Stimulated activated CD4-positive, alpha-beta T cell treated with anti-CD3 and anti-CD28 coated beads, Interleukin-2, amount 100 ng/mL, for 24 hours (primary cell): ENCODE data around the gene PCCB.
"Not testable (repeated sequence)": the region's sequence is repeated elsewhere in the genome, so short reads cannot be mapped to it uniquely, and the experiment has no call there.

ENCODE experiments used
- DNase-seq, 2 donors: peaks; one replicate each; pipeline ENCODE4 v3.0.0-alpha.2; 2020

The PCCB gene

DNA sequence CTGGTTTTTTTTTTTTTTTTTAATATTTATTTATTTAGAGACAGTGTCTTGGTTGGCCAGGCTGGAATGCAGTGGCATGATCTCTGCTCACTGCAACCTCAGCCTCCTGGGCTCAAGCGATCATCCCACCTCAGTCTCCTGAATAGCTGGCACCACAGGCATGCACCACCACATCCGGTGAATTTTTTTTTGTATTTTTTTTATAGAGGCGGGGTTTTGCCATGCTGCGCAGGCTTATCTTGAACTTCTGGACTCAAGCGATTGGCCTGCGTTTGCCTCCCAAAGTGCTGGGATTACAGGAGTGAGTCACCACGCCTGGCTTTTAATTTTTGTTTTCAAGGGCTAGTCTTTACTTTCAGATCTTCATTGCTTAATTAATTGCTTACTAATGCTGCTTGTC is 13.1 kb downstream of the PCCB start:
- DNase-seq: no peak

DNA sequence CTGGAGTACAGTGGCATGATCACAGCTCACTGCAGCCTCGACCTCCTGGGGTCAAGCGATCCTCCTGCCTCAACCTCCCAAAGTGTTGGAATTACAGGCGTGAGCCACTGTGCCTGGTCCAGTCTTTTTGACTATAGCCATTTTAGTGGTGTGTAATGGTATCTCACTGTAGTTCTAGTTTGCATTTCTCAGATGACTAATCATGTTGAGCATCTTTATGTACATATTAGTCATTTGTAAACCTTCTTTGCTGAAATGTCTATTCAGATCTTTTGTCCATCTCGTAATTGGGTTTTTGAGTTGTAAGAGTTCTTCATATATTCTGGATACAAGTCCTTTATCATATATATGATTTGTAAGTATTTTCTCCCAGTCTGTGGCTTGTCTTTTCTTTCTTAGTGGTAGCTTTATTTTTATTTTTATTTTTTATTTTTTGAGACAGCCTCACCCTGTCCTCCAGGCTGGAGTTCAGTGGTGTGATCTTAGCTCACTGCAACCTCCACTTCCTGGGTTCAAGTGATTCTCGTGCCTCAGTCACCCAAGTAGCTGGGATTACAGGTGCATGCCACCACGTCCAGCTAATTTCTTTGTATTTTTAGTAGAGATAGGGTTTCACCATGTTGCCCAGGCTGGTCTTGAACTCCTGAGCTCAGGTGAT is 16.5 kb downstream of the PCCB start:
- not testable (repeated sequence) for DNase-seq

DNA sequence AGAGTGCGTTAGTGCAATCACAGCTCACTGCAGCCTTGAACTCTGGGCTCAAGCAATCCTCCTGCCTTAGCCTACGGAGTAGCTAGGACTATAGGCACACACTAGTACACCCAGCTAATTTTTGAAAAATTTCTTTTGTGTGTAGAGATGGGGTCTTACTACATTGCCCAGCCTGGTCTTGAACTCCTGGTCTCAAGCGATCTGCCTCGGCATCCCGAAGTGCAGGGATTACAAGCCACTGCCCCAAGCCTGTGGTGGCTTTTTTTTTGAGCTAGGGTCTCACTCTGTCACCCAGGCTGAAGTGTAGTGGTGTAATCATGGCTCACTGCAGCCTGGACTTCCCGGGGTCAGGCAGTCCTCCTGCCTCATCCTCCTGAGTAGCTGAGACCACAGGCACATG is 17.1 kb downstream of the PCCB start:
- no peak for DNase-seq

DNA sequence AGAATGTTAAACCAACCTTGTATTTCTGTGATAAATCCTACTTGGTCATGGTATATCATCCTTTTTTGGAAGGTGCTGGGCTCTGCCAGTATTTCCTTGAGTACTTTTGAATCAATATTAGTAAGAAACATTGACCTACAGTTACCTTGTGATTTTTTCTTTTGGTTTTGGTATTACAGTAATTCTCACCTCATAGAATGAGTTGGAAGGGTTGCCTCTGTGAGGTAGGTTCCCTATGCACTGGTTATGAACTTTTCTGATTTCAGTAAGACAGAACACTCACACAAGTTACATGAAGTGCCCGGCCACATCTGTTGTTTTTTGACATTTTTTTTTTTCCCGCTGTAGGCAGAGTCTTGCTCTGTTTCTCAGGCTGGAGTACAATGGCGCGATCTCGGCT is 20.0 kb downstream of the PCCB start:
- no peak for DNase-seq

DNA sequence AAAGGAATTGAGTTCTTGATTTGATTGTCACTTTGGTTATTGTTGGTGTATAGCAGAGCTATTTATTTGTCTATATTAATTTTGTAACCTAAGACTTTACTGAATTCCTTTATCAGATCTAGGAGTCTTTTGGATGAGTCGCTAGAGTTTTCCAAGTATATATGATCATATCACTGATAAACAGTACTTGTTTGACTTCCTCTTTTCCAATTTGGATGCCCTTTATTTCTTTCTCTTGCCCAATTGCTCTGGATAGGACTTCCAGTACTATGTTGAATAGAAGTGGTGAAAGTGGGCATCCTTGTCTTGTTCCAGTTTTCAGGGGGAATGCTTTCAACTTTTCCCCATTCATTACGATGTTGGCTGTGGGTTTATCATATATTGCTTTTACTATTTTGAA is 21.5 kb downstream of the PCCB start:
- not testable (repeated sequence) for DNase-seq

DNA sequence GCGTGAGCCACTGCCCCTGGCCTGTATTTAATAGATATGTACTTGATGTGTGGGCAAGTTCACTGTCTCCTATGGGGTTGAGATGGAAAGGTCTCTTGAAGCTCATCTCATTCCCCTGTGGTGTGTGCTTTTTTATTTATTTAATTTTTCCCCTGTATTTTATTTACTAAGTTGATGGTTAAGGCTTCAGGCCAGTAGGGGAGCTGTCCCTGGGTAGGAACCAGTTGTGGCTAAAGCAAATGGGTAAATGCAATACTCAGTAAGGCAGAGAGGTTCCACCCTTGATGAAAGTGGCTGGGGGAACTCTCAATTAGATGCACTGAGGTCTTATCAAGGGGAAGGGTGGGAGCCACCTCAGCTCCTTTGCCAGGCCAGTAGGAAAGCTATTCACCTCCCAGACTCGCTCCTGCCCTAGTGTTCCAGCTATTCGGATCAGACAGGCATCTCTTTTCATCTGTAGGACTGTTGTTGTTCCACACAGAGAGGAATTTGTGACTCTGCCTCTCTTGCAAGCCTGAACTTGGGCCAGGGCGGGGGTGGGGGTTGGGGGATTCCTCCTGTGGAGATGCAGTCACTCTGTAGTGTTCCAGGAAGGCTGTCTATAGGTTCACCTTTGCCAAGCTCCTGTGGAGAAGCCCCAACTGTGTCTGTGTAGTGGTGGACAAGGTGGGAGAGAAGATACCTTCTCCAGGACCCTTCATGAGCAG is 26.1 kb downstream of the PCCB start:
- no peak for DNase-seq

DNA sequence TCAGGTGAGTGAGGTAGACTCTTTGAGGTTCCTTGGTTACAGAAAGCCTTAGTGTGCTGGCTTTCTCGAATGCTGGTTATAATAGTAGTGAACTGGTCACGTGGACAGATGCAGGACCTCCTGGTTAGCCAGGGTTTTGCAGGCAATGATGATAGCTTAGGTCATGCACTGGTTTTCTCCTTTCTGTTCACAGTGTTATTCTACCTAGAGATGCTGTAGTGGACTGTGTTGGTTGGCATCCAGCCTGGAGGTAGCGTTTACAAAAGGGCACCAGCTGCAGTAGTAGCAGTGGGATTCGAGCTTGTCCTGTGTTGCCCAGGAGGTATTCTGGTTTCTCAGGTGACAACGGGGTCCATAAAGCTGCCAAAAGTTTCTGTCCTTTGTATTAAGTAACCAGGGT is 27.0 kb downstream of the PCCB start:
- DNase-seq: no peak

DNA sequence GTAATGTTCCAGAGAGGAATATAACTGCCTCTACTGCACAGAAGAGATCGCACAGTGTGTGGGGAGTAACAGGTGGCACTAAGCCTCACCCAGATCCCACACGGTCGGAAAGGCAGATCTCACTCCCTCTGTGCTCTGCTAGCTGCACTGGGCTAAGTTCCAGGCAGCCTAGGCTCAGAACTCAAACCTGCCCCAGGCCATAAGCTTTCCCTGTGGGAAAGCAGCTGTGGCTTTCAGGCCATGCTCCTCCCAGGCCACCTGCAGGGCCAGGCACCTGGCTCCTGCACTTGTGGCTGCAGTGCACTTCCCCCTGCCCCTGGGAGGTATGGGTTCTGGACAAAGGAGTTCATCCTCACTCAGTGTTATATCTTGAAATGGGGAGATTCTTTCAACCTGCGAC is 27.5 kb downstream of the PCCB start:
- DNase-seq: no peak

DNA sequence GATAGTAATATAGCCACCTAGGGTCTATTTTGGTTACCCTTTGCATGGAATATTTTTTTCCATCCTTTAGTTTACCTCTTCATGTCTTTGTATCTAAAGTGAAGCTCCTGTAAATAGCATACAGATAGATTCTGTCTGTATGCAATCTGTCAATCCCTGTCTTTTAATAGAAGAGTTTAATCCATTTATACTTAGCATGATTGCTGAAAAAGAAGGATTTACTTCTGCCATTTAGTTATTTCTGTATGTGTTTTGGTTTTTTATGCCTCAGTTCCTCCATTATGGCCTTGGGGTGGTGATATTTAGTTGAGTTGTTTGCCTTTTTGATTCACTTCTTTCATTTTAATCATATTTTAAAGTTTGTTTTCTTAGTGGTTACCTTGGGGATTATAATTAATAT is 29.0 kb downstream of the PCCB start:
- no peak for DNase-seq

DNA sequence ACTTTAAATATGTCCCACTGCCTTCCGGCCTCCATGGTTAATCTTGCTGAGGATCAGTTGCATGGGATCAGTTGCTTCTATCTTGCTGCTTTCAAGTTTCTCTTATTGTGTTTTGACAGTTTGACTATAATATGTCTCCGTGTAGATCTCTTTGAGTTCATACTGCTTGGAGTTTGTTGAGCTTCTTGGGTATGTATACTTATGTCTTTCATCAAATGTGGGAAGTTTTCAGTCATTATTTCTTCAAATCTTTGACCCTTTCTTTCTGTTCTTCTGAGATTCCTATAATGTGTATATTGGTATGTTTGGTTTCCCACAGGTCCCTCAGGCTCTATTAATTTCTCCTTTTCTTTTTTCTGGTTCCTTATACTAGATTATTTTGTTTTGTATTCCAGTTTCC is 30.8 kb downstream of the PCCB start:
- DNase-seq: no peak

DNA sequence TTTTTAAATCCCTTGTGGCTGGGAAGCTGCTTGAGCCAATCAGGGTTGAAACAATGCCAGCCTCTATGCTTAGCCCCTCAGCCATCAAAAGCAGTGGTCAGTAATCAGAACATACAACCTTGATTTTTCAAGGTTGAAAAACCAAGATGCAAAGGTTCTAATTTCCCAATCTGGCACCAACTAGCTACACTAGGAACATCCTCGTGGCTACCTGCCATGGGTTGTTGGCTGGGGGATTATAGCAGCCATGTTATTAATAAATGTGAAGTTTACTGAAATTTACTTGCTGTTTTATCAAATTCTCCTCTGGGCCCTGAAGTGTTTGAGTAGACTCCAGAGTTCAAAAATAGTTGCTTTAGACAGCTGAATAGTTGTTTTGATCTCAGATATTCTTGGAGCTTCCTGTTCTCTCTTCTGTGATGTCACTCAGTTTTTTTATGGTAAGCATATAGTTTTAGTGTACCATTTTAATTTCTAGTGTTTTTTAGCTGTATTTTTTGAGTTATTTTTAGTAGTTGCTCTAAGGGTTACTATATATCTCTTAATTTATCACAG is 31.9 kb downstream of the PCCB start:
- no peak for DNase-seq

DNA sequence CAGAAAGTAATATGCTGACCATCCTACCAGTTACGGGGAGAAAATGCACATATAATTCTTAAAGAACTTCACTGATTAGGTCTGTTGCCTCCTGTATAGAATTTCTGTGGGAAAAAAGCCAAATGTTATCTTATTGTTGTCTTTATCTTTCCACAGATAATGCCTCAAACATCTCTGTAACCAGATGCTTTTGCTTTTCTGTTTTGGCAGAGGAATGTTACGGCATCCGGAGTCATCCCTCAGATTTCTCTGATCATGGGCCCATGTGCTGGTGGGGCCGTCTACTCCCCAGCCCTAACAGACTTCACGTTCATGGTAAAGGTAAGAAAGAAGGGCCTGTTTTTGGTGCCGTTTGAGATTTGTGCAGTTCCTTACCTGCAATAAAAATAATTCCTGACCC is 33.5 kb downstream of the PCCB start:
- no peak for DNase-seq

DNA sequence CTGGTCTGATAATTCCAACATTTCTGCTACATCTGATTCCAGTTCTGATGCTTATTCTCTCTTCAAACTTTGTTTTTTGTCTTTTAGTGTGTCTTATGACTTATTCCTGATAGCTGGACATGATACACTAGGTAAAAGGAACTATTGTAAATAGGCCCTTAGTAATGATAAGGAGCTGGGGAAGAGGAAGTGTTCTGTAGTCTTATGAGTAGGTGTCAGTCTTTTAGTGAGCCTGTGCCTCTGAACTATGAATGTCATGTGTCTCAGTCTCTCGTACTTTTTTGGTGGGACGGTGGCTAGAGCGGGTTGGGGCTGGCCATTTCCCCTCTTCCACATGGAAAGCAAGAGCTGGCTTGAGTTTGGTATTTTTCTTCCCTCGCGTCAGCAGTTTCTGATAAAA is 41.2 kb downstream of the PCCB start:
- DNase-seq: no peak

DNA sequence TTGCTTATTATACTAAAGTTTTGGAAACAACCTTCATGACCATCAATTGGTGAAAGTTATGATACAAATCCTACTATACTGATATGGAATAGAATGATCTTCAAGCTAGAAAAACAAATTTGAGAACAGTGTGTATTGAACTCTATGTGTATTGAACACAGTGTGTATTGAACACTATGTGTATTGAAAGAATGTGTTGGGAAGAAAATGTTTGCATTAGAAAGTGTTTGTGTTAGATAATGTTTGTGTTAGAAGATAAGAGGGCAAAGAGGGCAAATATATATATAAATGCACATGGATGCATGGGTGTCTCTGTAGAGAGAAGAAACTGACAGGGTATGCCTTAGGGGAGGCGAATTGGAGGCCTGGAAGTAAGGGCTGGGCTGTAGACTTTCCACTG is 42.4 kb downstream of the PCCB start:
- no peak for DNase-seq

DNA sequence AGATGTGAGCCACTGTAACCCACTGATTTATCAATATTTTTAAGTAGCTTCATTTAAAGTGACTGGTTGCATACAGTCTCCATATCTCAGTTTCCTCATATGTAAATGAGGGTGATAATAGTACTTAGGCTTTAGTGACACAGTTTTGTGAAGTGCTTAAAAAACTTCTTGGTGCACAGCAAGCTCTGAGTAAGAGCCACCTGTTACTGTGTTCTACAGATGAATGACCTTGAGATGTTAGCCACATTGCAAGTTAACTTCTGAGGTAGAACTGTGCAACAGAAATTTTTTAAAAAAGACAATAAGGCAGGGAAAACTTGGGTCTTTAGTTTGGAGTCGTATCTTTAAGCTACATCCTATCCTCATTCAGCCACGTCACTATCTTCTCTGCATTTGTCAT is 43.1 kb downstream of the PCCB start:
- DNase-seq: no peak

DNA sequence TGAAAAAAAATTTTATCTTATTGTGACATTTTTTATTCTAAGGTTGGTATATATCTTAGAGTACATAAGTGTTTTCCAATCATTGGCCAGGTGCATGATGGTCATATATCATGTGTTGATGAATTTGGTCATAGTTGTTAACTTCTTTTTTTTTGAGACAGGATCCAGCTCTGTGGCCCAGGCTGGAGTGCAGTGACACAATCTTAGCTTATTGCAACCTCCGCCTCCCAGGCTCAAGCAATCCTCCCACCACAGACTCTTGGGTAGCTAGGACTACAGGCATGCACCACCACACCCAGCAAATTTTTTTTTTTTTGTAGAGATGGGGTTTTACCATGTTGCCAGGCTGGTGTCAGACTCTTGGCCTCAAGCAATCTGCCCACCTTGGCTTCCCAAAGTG is 44.0 kb downstream of the PCCB start:
- DNase-seq: no peak

DNA sequence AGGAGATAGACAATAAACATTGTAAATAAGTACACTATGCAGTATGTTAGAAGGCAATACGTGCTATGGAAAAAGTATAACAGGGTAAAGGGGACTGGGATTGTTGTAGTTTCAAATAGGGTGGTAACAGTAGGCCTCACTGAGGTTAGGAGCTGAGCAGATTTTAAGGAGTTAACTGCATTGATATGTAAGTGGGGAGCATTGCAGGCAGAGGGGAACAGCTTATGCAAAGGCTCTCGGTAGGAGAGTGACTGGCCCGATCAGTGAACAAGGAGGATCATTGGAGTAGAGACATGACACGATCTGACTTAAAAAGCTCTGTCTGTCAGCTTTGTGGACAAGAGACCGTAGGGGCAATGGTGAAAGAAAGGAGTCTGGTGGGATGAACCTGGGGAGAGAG is 46.8 kb downstream of the PCCB start:
- no peak for DNase-seq

DNA sequence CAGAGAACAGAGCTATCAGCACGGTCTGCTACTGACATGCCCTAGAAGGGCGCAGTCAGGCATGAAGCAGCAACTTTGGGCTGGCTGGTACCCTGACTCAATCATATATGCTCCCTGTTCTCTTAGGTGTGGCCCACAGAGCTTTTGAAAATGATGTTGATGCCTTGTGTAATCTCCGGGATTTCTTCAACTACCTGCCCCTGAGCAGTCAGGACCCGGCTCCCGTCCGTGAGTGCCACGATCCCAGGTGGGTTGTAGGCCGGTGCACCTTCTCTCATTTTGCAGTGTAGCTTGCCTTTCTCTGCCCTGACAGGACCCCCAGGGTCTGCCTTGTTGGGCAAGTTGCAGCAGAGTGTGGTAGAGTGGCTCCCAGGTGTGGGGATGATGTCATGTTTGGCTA is 47.7 kb downstream of the PCCB start:
- DNase-seq: no peak

DNA sequence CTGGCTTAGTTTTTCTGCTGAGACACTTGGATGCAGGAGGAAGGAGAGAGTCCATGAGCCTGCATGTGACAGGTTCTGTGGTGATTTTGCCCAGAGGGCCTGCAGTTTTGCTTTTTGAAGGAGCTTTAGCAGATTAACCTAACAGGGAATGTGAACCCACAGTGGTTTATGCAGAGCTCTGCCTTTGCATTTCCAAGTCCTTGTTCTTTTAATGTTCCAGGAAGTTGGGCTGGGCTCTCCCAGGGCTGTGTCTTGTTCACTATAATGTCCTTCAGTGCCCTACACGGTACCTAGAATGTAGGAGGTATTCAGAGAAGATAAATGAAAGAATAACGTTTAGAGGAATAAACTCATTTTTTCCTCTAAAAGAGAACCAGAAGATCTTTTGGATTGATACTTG is 50.3 kb downstream of the PCCB start:
- DNase-seq: no peak

DNA sequence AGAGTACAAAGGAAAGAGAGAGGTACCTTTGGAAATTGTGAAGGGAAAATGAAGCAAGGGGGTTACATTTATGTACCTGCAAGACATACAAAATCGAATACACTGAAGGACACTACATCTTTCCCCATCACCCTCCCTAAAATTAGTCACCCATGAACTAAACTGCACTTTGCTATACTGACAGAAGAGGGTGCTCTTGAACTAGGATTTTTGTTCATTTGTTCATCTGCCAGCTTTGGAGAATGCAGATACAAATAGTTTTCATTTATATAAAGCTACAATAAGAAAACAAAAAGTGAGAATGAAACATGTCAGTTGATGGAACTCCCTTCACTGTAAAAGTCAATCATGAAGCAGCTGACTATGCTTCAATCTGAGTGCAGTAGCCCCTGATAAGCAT is 55.7 kb downstream of the PCCB start:
- no peak for DNase-seq

DNA sequence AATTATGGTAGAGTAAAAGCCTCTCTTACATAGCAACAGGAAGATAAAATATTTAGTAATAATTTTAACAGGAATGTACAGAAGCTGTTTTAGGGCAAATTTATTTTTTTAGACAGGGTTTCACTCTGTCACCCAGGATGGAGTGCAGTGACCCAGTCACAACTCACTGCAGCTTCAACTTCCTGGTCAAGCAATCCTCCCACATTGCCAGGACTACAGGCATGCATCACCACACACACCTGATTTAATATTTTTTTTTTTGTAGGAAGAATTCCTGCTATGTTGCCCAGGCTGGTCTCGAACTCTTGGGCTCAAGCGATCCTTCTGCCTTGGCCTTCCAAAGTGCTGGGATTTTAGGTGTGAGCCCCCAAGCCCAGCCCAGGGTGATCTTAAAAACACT is 61.1 kb downstream of the PCCB start:
- DNase-seq: no peak

DNA sequence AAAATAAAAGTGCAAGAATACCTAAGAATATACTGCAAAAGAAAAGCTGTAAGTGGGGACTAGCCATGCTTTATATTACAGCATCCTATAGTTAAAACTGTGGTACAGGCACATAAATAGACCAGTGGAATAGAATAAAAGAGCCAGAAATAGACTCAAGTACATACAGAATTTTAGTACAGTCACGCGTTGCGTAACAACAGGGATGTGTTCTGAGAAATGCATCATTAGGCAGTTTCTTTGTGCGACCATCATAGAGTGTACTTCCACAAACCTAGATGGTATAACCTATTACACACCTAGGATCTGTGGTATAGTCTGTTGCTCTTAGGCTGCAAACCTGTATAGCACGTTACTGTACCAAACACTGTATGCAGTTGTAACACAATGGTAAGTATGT is 61.8 kb downstream of the PCCB start:
- DNase-seq: no peak

DNA sequence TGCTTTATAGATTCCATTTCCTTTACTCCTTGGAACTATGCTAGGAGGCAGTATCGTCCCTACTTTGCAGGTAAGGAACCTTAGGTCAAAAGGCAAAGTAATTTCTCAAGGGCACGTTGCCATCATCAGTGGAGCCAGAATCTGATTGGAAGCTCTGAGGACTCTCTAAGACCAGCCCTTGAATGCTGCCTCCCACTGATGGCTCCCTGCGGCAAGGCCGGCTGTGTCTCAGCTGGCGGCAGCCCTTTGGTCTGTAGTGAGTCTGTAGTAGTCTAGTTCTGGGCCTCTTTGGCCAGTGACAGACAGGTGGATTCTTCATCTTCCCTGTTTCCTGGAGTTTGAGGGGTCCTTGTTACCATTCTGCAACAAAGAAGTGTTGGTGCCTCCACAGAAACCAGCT is 76.2 kb downstream of the PCCB start:
- DNase-seq: no peak

DNA sequence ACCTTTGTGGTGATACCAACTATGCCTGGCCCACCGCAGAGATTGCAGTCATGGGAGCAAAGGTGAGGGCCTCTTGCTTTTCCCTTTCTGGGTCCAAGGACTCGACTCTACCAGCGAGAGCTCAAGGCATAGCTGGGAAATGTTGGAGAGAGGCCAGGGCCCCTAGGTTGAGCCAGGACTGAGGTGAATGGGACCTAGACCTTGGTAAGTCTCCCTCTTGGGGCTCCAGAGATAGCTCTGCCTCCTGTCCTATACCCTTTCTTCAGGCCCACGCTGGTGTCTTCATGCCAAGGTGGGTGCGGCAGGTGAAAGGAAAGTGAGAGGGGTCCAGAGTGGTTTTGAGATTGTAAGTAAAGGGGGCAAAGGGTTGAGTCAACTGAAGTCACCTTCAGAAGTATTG is 77.5 kb downstream of the PCCB start:
- no peak for DNase-seq

DNA sequence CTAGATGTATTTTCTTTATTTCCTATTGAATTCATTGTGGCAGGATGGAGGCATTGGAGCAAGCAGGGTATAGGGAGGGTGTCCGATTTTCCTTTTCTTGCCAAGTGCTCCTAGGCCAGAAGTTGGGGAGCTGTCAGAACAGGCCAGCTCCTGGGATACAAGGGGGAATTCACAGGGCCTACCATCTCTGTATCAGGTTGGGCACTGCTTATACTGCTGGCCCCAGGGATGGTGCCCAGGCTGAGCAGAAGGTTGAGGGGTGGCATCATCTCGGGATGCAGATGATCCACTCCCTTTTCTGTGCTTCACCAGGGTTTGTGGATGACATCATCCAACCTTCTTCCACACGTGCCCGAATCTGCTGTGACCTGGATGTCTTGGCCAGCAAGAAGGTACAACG is 79.5 kb downstream of the PCCB start:
- DNase-seq: no peak
